ENCODE measurements around the gene IST1.

IST1 gene

DNA sequence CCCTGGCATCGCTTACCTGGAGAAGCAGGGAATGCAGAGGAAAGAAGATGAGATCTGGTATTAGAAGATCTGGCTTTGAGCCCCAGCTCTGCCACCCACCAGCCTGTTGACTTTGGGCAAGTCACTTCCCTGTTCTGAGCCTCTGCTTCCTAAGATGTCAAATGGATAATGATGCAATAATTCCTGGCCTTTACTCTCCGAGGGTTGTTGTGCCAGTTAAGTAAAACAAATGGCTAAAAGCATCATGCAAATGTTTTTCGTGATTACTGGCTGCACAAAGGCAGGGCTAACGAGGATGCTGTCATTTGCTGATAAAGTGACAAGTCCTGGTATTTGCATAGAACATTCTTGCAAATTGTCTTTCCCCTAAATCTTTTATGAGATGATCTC, 10.1 kb upstream of the IST1 start:
- no peak for ATAC-seq
- TF ChIP-seq ZNF8 (CRISPR knock-in tag; IDR thresholded peaks at IDR 0.05) (no peak), ZFP30 (CRISPR knock-in tag; IDR thresholded peaks at IDR 0.05) (no peak), ZNF70 (CRISPR knock-in tag; IDR thresholded peaks at IDR 0.05) (no peak), TOX (CRISPR knock-in tag; IDR thresholded peaks at IDR 0.05; ENCODE audit: borderline replicate concordance) (no peak), ARNTL (CRISPR knock-in tag; IDR thresholded peaks at IDR 0.05; ENCODE audit: borderline replicate concordance, low read depth) (no peak), ESRRG (CRISPR knock-in tag; IDR thresholded peaks at IDR 0.05) (no peak), BACH2 (CRISPR knock-in tag; IDR thresholded peaks at IDR 0.05; ENCODE audit: borderline replicate concordance) (no peak), ZFP3 (CRISPR knock-in tag; IDR thresholded peaks at IDR 0.05) (no peak), RARB (CRISPR knock-in tag; IDR thresholded peaks at IDR 0.05) (no peak), ISL1 (CRISPR knock-in tag; IDR thresholded peaks at IDR 0.05) (no peak), PPARA (CRISPR knock-in tag; IDR thresholded peaks at IDR 0.05; ENCODE audit: borderline replicate concordance) (no peak), CSDC2 (CRISPR knock-in tag; IDR thresholded peaks at IDR 0.05) (no peak), TCF4 (CRISPR knock-in tag; IDR thresholded peaks at IDR 0.05; ENCODE audit: borderline replicate concordance) (no peak), ZC3H10 (CRISPR knock-in tag; IDR thresholded peaks at IDR 0.05) (no peak), SNAI2 (CRISPR knock-in tag; IDR thresholded peaks at IDR 0.05) (no peak)
- TF ChIP-seq, protein P1, sequence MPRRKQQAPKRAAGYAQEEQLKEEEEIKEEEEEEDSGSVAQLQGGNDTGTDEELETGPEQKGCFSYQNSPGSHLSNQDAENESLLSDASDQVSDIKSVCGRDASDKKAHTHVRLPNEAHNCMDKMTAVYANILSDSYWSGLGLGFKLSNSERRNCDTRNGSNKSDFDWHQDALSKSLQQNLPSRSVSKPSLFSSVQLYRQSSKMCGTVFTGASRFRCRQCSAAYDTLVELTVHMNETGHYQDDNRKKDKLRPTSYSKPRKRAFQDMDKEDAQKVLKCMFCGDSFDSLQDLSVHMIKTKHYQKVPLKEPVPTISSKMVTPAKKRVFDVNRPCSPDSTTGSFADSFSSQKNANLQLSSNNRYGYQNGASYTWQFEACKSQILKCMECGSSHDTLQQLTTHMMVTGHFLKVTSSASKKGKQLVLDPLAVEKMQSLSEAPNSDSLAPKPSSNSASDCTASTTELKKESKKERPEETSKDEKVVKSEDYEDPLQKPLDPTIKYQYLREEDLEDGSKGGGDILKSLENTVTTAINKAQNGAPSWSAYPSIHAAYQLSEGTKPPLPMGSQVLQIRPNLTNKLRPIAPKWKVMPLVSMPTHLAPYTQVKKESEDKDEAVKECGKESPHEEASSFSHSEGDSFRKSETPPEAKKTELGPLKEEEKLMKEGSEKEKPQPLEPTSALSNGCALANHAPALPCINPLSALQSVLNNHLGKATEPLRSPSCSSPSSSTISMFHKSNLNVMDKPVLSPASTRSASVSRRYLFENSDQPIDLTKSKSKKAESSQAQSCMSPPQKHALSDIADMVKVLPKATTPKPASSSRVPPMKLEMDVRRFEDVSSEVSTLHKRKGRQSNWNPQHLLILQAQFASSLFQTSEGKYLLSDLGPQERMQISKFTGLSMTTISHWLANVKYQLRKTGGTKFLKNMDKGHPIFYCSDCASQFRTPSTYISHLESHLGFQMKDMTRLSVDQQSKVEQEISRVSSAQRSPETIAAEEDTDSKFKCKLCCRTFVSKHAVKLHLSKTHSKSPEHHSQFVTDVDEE (CRISPR knock-in tag; IDR thresholded peaks at IDR 0.05), result no peak
- TF ChIP-seq, protein P2, sequence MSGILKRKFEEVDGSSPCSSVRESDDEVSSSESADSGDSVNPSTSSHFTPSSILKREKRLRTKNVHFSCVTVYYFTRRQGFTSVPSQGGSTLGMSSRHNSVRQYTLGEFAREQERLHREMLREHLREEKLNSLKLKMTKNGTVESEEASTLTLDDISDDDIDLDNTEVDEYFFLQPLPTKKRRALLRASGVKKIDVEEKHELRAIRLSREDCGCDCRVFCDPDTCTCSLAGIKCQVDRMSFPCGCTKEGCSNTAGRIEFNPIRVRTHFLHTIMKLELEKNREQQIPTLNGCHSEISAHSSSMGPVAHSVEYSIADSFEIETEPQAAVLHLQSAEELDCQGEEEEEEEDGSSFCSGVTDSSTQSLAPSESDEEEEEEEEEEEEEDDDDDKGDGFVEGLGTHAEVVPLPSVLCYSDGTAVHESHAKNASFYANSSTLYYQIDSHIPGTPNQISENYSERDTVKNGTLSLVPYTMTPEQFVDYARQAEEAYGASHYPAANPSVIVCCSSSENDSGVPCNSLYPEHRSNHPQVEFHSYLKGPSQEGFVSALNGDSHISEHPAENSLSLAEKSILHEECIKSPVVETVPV (CRISPR knock-in tag; IDR thresholded peaks at IDR 0.05), result no peak
- TF ChIP-seq, protein P3, sequence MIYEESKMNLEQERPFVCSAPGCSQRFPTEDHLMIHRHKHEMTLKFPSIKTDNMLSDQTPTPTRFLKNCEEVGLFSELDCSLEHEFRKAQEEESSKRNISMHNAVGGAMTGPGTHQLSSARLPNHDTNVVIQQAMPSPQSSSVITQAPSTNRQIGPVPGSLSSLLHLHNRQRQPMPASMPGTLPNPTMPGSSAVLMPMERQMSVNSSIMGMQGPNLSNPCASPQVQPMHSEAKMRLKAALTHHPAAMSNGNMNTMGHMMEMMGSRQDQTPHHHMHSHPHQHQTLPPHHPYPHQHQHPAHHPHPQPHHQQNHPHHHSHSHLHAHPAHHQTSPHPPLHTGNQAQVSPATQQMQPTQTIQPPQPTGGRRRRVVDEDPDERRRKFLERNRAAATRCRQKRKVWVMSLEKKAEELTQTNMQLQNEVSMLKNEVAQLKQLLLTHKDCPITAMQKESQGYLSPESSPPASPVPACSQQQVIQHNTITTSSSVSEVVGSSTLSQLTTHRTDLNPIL (CRISPR knock-in tag; IDR thresholded peaks at IDR 0.05; ENCODE audit: low read depth), result no peak
- TF ChIP-seq, protein P4, sequence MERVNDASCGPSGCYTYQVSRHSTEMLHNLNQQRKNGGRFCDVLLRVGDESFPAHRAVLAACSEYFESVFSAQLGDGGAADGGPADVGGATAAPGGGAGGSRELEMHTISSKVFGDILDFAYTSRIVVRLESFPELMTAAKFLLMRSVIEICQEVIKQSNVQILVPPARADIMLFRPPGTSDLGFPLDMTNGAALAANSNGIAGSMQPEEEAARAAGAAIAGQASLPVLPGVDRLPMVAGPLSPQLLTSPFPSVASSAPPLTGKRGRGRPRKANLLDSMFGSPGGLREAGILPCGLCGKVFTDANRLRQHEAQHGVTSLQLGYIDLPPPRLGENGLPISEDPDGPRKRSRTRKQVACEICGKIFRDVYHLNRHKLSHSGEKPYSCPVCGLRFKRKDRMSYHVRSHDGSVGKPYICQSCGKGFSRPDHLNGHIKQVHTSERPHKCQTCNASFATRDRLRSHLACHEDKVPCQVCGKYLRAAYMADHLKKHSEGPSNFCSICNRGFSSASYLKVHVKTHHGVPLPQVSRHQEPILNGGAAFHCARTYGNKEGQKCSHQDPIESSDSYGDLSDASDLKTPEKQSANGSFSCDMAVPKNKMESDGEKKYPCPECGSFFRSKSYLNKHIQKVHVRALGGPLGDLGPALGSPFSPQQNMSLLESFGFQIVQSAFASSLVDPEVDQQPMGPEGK (CRISPR knock-in tag; IDR thresholded peaks at IDR 0.05; ENCODE audit: borderline replicate concordance), result no peak

DNA sequence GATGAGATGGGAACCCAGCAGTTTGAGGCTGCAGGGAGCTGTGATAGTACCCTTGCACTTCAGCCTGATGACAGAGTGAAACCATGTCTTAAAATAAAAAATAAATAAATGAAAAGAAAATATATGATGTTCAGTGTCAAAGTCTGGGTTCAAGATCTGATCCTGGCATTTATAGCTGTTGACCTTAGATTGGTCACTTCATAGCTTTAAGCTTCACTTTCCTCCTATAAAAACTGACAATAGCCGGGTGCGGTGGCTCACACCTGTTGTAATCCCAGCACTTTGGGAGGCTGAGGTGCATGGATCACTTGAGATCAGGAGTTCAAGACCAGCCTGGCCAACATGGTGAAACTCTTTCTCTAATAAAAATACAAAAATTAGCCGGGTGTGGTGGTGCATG, 6.2 kb upstream of the IST1 start:
- TF ChIP-seq, protein P2 (CRISPR knock-in tag; IDR thresholded peaks at IDR 0.05), result no peak
- TF ChIP-seq, protein P4 (CRISPR knock-in tag; IDR thresholded peaks at IDR 0.05; ENCODE audit: borderline replicate concordance), result no peak
- TF ChIP-seq, protein P5, sequence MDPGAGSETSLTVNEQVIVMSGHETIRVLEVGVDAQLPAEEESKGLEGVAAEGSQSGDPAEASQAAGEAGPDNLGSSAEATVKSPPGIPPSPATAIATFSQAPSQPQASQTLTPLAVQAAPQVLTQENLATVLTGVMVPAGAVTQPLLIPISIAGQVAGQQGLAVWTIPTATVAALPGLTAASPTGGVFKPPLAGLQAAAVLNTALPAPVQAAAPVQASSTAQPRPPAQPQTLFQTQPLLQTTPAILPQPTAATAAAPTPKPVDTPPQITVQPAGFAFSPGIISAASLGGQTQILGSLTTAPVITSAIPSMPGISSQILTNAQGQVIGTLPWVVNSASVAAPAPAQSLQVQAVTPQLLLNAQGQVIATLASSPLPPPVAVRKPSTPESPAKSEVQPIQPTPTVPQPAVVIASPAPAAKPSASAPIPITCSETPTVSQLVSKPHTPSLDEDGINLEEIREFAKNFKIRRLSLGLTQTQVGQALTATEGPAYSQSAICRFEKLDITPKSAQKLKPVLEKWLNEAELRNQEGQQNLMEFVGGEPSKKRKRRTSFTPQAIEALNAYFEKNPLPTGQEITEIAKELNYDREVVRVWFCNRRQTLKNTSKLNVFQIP (CRISPR knock-in tag; IDR thresholded peaks at IDR 0.05; ENCODE audit: borderline replicate concordance, low read depth), result no peak
- TF ChIP-seq ZFP3 (CRISPR knock-in tag; IDR thresholded peaks at IDR 0.05) (no peak), ZNF565 (CRISPR knock-in tag; conservative IDR thresholded peaks at IDR 0.05; ENCODE audit: low read depth) (no peak), ZNF70 (CRISPR knock-in tag; IDR thresholded peaks at IDR 0.05) (no peak), TCF4 (CRISPR knock-in tag; IDR thresholded peaks at IDR 0.05; ENCODE audit: borderline replicate concordance) (no peak), RARB (CRISPR knock-in tag; IDR thresholded peaks at IDR 0.05) (no peak), BACH2 (CRISPR knock-in tag; IDR thresholded peaks at IDR 0.05; ENCODE audit: borderline replicate concordance) (no peak), OSR1 (CRISPR knock-in tag; IDR thresholded peaks at IDR 0.05) (no peak), SNAI2 (CRISPR knock-in tag; IDR thresholded peaks at IDR 0.05) (no peak)
- TF ChIP-seq, protein P3 (CRISPR knock-in tag; IDR thresholded peaks at IDR 0.05; ENCODE audit: low read depth), result no peak
- ATAC-seq, result no peak
